Measurements from ENCODE around the gene GPN2. TPM values are rescaled to one million over a fixed set of nuclear protein-coding genes. Genes with fewer than 3 reads are reported as not detected.
"Not testable (repeated sequence)": the region's sequence is repeated elsewhere in the genome, so short reads cannot be mapped to it uniquely, and the experiment has no call there.

Gene GPN2
- total and polyA plus RNA-seq, 12 donors = 17.2 to 50.7 (median 27.1) TPM

DNA sequence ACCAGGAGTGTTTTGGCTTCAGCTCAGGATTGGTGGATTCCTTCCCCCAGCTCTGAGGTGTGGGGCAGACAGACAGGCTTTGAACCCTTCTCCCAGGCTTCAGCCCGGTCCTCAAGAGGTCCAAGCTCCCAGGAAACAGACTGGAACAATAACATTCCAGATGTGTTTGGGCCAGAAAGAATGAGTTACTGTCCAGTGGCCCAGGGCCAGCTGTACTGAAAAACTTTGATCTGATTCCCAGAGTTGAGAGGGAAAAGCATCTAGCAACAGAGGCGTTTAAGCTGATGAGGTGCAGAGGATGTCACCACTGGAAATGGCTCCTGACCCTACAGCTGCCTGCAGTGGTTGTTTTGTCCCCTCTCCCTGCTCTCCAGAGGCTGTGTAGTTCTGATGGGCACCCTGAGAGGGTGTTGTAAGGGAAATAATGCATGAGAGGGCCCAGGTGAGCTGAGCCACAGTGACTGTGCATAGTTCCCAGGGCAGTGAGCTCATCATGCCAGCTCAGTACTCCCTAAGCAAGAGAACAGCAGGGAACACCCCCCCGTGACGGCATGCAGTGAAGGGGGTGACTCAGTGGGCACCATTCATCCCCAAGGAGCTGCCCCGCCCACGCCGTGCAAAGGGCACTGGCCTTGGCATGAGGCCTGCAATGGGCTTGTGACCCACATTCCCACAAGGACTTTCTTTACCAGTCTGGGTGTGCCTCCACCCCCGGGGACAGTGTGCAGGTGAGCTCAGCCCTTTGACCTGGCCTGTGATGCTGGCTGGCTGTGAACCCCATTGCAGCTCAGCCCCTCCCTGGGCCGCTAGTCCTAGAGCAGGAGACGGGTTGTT lies 40.9 kb downstream of the GPN2 start:
- no peak overlapping the region for H3K4me3 ChIP-seq
- intact Hi-C loops (cut with DNase I) = no loop called here
- peaks cover 0 to 51% of the 10 kb centered on the region in 2 donors for H3K36me3 ChIP-seq (replicated peaks in 1 of 2)
- no peaks in the 10 kb centered on the region for H3K9me3 ChIP-seq (replicated peaks in 1 of 3)
- no peaks in the 10 kb centered on the region for H3K27me3 ChIP-seq
- peak; percentile 71 to 92 (median 87) for DNase-seq
- H3K4me1 ChIP-seq (replicated peaks in 1 of 2) = peaks cover 0 to 12% of the 10 kb centered on the region in 2 donors
- 49 to 55% (median 51%) methylated on average over 10 of the region's 10 CpGs for WGBS, 4 donors
- peak overlapping the region in 3 of 5 donors; percentile 45 to 86 (median 73) for H3K27ac ChIP-seq
- no peak for TF ChIP-seq POLR2A (IDR thresholded peaks at IDR 0.05)
- TF ChIP-seq, protein P1, sequence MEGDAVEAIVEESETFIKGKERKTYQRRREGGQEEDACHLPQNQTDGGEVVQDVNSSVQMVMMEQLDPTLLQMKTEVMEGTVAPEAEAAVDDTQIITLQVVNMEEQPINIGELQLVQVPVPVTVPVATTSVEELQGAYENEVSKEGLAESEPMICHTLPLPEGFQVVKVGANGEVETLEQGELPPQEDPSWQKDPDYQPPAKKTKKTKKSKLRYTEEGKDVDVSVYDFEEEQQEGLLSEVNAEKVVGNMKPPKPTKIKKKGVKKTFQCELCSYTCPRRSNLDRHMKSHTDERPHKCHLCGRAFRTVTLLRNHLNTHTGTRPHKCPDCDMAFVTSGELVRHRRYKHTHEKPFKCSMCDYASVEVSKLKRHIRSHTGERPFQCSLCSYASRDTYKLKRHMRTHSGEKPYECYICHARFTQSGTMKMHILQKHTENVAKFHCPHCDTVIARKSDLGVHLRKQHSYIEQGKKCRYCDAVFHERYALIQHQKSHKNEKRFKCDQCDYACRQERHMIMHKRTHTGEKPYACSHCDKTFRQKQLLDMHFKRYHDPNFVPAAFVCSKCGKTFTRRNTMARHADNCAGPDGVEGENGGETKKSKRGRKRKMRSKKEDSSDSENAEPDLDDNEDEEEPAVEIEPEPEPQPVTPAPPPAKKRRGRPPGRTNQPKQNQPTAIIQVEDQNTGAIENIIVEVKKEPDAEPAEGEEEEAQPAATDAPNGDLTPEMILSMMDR (IDR thresholded peaks at IDR 0.05) = no peak

DNA sequence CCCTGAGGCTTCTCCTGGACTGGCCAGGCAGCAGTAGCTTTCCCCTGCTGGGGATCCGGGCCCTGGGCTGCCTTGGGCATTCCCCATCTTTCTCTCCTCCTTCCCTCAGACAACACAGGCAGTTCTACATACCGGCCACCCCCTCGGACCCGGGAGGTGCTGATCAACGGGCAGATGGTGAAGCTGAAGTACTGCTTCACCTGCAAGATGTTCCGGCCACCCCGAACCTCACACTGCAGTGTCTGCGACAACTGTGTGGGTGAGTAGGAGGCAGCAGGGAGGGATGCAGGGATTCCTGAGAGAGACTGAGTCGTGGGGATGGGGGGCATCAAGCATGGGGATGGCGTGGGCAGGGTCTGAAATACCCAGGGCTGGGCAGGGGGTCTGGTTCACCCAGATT lies 41.6 kb downstream of the GPN2 start:
- WGBS, 4 donors = 85 to 100% (median 88%) methylated on average over 1 to 10 of the region's 10 CpGs
- H3K4me3 ChIP-seq = no peak overlapping the region
- no peaks in the 10 kb centered on the region for H3K27me3 ChIP-seq
- H3K9me3 ChIP-seq (replicated peaks in 1 of 3) = no peaks in the 10 kb centered on the region
- peak overlapping the region in 3 of 5 donors; percentile 45 to 86 (median 73) for H3K27ac ChIP-seq
- TF ChIP-seq, protein P1 (IDR thresholded peaks at IDR 0.05) = no peak
- TF ChIP-seq POLR2A (IDR thresholded peaks at IDR 0.05) = no peak
- no peak for DNase-seq
- peaks cover 0 to 50% of the 10 kb centered on the region in 2 donors for H3K36me3 ChIP-seq (replicated peaks in 1 of 2)
- intact Hi-C loops (cut with DNase I) = no loop called here
- H3K4me1 ChIP-seq (replicated peaks in 1 of 2) = peaks cover 0 to 12% of the 10 kb centered on the region in 2 donors

DNA sequence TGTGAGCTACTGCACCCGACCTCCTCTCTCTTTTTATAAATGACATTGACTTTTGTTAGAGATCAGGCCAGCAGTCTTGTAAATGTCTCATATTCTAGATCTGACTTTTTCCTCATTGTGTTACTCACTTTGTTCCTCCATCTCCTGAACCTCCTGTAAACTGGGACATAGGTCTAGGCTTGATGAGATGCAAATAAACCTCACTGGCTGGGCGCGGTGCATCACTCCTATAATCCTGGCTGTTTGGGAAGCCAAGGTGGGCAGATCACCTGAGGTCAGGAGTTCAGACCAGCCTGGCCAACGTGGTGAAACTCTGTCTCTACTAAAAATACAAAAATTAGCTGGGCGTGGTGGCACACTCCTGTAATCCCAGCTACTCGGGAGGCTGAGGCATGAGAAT lies 42.3 kb downstream of the GPN2 start:
- peaks cover 0 to 47% of the 10 kb centered on the region in 2 donors for H3K36me3 ChIP-seq (replicated peaks in 1 of 2)
- H3K27ac ChIP-seq = not testable (repeated sequence)
- 80 to 91% (median 88%) methylated on average over 6 of the region's 6 CpGs for WGBS, 4 donors

GRCh38 chr1:26844424-26845196 lies 45.5 kb downstream of the GPN2 start:
- TF ChIP-seq, protein P1 (IDR thresholded peaks at IDR 0.05) = no peak
- no peak for TF ChIP-seq POLR2A (IDR thresholded peaks at IDR 0.05)
- peaks cover 0 to 26% of the 10 kb centered on the region in 2 donors for H3K36me3 ChIP-seq (replicated peaks in 1 of 2)
- intact Hi-C loops (cut with DNase I) = no loop called here
- WGBS, 4 donors = 90 to 97% (median 95%) methylated on average over 13 of the region's 13 CpGs
- no peak overlapping the region for H3K27ac ChIP-seq
- no peak overlapping the region for H3K4me3 ChIP-seq
- no peaks in the 10 kb centered on the region for H3K27me3 ChIP-seq
- DNase-seq = no peak
- H3K9me3 ChIP-seq (replicated peaks in 1 of 3) = no peaks in the 10 kb centered on the region
- peaks cover 0 to 18% of the 10 kb centered on the region in 2 donors for H3K4me1 ChIP-seq (replicated peaks in 1 of 2)

More for the DNA sequence above, 42.3 kb downstream of the GPN2 start:
- DNase-seq; H3K27me3 ChIP-seq; H3K4me3 ChIP-seq; H3K9me3 ChIP-seq (replicated peaks in 1 of 3); intact Hi-C loops (cut with DNase I): not testable (repeated sequence)
- H3K4me1 ChIP-seq (replicated peaks in 1 of 2) = peaks cover 0 to 12% of the 10 kb centered on the region in 2 donors

Measured in adrenal gland (tissue), 12 donors.